Panc1 (cell line): ENCODE measurements around the gene HOXA2.

ENCODE experiments used
- POLR2AphosphoS5 ChIP-seq: IDR thresholded peaks from 2 replicates; pipeline ENCODE4 v1.6.1; 2012; ENCODE audit warnings: mild to moderate bottlenecking, low read depth, low read length, moderate library complexity
- SIN3A ChIP-seq: IDR thresholded peaks from 2 replicates; pipeline ENCODE4 v1.6.1; 2012; ENCODE audit warnings: low read depth, mild to moderate bottlenecking, low read length, moderate library complexity, borderline replicate concordance; ENCODE audit not compliant: insufficient read depth
- TF ChIP-seq, protein P1 (sequence below): fragments of 450-650 bp; IDR thresholded peaks from 2 replicates; pipeline ENCODE4 v1.5.1; 2017; ENCODE audit warnings: mild to moderate bottlenecking

DNA sequence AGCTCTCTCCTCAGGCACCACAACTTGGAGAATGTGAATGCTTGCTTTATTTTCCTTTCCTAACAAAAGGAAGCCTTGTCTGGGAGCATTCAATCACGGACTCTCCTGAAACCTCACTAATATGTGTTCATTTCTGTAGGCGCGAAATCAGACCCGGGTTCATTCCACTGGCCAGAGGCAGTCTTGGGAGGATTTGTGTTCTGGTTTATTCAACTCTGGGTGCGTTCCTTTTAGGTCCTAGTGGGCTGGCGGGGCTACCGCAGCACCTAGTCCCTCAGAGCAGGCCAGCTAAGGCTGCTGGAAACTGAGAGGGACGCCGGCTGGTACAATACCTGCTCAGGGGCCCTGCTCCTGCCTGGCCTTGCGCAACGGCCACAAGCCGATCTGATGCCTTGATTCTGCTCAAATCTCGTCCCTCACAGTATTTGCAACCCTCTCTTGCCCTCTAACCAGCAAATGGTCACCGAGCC, 20.6 kb upstream of the HOXA2 start:
- TF ChIP-seq, protein P1, sequence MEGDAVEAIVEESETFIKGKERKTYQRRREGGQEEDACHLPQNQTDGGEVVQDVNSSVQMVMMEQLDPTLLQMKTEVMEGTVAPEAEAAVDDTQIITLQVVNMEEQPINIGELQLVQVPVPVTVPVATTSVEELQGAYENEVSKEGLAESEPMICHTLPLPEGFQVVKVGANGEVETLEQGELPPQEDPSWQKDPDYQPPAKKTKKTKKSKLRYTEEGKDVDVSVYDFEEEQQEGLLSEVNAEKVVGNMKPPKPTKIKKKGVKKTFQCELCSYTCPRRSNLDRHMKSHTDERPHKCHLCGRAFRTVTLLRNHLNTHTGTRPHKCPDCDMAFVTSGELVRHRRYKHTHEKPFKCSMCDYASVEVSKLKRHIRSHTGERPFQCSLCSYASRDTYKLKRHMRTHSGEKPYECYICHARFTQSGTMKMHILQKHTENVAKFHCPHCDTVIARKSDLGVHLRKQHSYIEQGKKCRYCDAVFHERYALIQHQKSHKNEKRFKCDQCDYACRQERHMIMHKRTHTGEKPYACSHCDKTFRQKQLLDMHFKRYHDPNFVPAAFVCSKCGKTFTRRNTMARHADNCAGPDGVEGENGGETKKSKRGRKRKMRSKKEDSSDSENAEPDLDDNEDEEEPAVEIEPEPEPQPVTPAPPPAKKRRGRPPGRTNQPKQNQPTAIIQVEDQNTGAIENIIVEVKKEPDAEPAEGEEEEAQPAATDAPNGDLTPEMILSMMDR, result no peak
- no peak for TF ChIP-seq POLR2AphosphoS5
- TF ChIP-seq SIN3A, result no peak
